SU-DHL-6 (cell line): ENCODE data around the gene CA11.
"Not testable (repeated sequence)": the region's sequence is repeated elsewhere in the genome, so short reads cannot be mapped to it uniquely, and the experiment has no call there.

ENCODE experiments used
- H2AFZ ChIP-seq: fragments of 200-600 bp; sonication (generic); 2 replicates; pipeline ENCODE4 v1.6.1; 2014; ENCODE audit warnings: low read depth, mild to moderate bottlenecking, moderate library complexity, mixed read lengths, antibody characterized with exemption, low read length; ENCODE audit not compliant: severe bottlenecking
- H3F3A ChIP-seq: fragments of 200-600 bp; shearing (Covaris generic); 2 replicates; pipeline ENCODE4 v1.6.0; 2016; ENCODE audit warnings: antibody characterized with exemption, mild to moderate bottlenecking; ENCODE audit not compliant: insufficient read depth
- H3K27ac ChIP-seq: fragments of 200-600 bp; sonication (generic); 2 replicates; pipeline ENCODE4 v1.5.1; 2016; ENCODE audit warnings: low read depth, mild to moderate bottlenecking, low read length, moderate library complexity, mixed read lengths
- H3K27me3 ChIP-seq: fragments of 200-600 bp; sonication (generic), shearing (Covaris generic); 2 replicates; pipeline ENCODE4 v1.6.0; 2014; ENCODE audit warnings: mild to moderate bottlenecking, low read length
- H3K36me3 ChIP-seq: fragments of 200-600 bp; sonication (generic); 2 replicates; pipeline ENCODE4 v1.6.1; 2014; ENCODE audit warnings: mild to moderate bottlenecking, low read length, mixed read lengths
- H3K4me2 ChIP-seq: fragments of 300-600, 200-600 bp; shearing (Covaris generic), sonication (generic); 2 replicates; pipeline ENCODE4 v1.6.0; 2014; ENCODE audit warnings: low read length, low read depth, mild to moderate bottlenecking; ENCODE audit not compliant: poor library complexity, severe bottlenecking
- H3K4me3 ChIP-seq: fragments of 200-600 bp; sonication (generic); 2 replicates; pipeline ENCODE4 v1.5.1; 2014; ENCODE audit warnings: antibody characterized with exemption, low read length, mild to moderate bottlenecking, mixed read lengths; ENCODE audit not compliant: insufficient read depth, poor library complexity, severe bottlenecking
- H3K79me2 ChIP-seq: fragments of 200-600 bp; sonication (generic); 2 replicates; pipeline ENCODE4 v1.6.1; 2014; ENCODE audit warnings: mild to moderate bottlenecking, low read length, moderate library complexity; ENCODE audit not compliant: insufficient read depth
- H3K9ac ChIP-seq: fragments of 200-600 bp; sonication (generic); 2 replicates; pipeline ENCODE4 v1.7.0; 2014; ENCODE audit warnings: mild to moderate bottlenecking, low read length
- H3K9me2 ChIP-seq: fragments of 200-600 bp; sonication (generic); replicated peaks from 2 replicates; pipeline ENCODE4 v1.6.1; 2014; ENCODE audit warnings: low read length; ENCODE audit not compliant: insufficient read depth
- H3K9me3 ChIP-seq: fragments of 200-600 bp; sonication (generic); 2 replicates; pipeline ENCODE4 v1.6.1; 2014; ENCODE audit warnings: low read length, mixed read lengths; ENCODE audit not compliant: insufficient read depth
- H4K20me1 ChIP-seq: fragments of 200-600 bp; sonication (generic); 2 replicates; pipeline ENCODE4 v1.6.1; 2014; ENCODE audit warnings: low read depth, mild to moderate bottlenecking, antibody characterized with exemption, low read length, moderate library complexity, mixed read lengths
- EZH2phosphoT487 ChIP-seq: fragments of 200-600 bp; sonication (generic), shearing (Covaris generic); conservative IDR thresholded peaks from 2 replicates; pipeline ENCODE4 v1.6.1; 2018; ENCODE audit warnings: mild to moderate bottlenecking, antibody characterized with exemption, low read length, moderate library complexity, mixed read lengths
- TF ChIP-seq, protein P1 (sequence below): fragments of 200-600 bp; sonication (generic); IDR thresholded peaks from one replicate; pipeline ENCODE4 v1.5.1; 2017; ENCODE audit warnings: antibody characterized with exemption, mild to moderate bottlenecking, low read length, moderate library complexity; ENCODE audit not compliant: insufficient read depth, poor library complexity, severe bottlenecking

Gene CA11

DNA sequence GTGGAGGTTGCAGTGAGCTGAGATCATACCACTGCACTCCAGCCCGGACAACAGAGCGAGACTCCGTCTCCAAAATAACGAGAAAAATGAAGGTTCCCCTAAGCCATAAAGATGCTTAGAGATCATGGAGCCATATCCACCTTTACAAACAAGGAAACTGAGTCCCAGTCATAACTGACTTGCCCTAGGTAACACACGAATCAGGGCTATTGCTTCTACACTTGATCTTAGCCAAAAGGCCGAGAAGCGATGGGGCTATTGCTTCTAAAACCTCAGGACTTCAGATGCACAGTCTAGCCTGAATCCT is 12.0 kb downstream of the CA11 start:
- H3K9me3 ChIP-seq = no peaks in the 10 kb centered on the region
- H3K9ac ChIP-seq = peak overlapping the region; percentile 93
- H3K79me2 ChIP-seq = no peaks in the 10 kb centered on the region
- peak overlapping the region; percentile 67 for H3K27ac ChIP-seq
- peak overlapping the region; percentile 44 for H2AFZ ChIP-seq
- no peaks in the 10 kb centered on the region for H3K36me3 ChIP-seq
- no peaks in the 10 kb centered on the region for H3K27me3 ChIP-seq
- TF ChIP-seq EZH2phosphoT487 = no peak
- TF ChIP-seq, protein P1, sequence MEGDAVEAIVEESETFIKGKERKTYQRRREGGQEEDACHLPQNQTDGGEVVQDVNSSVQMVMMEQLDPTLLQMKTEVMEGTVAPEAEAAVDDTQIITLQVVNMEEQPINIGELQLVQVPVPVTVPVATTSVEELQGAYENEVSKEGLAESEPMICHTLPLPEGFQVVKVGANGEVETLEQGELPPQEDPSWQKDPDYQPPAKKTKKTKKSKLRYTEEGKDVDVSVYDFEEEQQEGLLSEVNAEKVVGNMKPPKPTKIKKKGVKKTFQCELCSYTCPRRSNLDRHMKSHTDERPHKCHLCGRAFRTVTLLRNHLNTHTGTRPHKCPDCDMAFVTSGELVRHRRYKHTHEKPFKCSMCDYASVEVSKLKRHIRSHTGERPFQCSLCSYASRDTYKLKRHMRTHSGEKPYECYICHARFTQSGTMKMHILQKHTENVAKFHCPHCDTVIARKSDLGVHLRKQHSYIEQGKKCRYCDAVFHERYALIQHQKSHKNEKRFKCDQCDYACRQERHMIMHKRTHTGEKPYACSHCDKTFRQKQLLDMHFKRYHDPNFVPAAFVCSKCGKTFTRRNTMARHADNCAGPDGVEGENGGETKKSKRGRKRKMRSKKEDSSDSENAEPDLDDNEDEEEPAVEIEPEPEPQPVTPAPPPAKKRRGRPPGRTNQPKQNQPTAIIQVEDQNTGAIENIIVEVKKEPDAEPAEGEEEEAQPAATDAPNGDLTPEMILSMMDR = no peak
- no peaks in the 10 kb centered on the region for H4K20me1 ChIP-seq
- peak overlapping the region; percentile 89 for H3K4me2 ChIP-seq
- H3F3A ChIP-seq = peaks cover 21% of the 10 kb centered on the region
- no peaks in the 10 kb centered on the region for H3K9me2 ChIP-seq
- H3K4me3 ChIP-seq = peak overlapping the region; percentile 52

DNA sequence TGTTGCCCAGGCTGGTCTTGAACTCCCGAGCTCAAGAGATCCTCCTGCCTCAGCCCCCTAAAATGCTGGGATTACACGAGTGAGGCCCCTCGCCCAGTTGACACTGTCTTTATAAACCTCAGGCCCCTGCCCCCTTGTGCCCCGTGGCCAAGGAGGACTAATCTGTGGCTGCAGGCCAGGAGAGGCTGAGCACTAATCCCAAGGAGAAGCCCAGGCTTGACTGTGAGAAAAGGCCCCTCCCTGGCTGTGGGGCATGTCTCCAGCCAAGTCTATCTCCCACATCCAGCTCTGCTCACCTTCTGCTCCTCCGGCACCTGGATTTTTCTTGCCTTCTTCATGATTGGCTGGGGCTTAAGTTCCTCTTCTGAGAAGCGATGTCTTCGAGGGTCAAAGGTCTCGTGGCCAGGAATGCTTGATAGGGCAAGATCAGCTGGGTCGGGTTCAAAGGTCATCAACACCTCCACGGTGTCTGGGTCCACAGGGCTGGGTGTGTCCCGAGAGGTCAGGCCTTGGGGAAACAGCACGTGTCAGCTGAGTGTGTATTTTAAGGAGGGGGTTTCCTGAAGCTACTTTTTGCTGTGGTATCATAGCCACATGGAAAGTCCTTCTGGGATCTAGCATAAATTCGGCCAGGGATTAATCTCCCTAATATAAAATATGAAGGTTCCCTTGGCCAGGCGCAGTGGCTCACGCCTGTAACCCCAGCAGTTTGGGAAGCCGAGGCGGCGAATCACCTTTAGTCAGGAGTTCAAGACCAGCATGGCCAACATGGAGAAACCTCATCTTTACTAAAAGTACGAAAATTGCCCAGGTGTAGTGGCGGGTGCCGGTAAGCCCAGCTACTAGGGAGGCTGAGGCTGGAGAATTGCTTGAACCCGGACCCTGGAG is 12.6 kb downstream of the CA11 start:
- Histone ChIP-seq H3K4me2 (peak overlapping the region; percentile 89), H4K20me1 (no peaks in the 10 kb centered on the region), H3K27ac (peak overlapping the region; percentile 67), H2AFZ (peak overlapping the region; percentile 44), H3K4me3 (peak overlapping the region; percentile 52), H3F3A (peaks cover 21% of the 10 kb centered on the region), H3K79me2 (no peaks in the 10 kb centered on the region), H3K36me3 (no peaks in the 10 kb centered on the region), H3K9me2 (no peaks in the 10 kb centered on the region), H3K9me3 (no peaks in the 10 kb centered on the region), H3K9ac (peak overlapping the region; percentile 93), H3K27me3 (no peaks in the 10 kb centered on the region)
- no peak for TF ChIP-seq EZH2phosphoT487
- TF ChIP-seq, protein P1 = no peak

DNA sequence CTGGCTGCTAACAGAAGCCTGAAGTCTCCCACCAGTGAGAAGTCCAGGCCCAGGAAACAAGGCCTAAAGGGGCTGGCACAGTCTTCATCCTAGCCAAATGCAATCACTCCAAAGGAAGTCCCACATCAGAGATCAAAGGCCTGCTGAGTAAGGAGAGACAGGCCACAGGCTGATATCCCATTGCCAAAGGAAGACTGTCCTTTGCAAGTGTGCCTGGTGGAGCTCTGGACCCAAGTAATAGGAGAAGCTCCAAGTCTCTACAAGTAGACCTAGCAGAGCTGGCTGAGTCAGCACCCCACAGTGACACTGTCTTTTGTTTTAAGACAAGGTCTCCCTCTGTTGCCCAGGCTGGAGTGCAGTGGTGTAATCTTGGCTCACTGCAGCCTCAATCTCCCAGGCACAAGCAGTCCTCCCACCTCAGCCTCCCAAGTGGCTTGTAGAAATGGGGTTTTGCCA is 13.3 kb downstream of the CA11 start:
- peak overlapping the region; percentile 93; the same call in 1 of the 2 replicates for H3K9ac ChIP-seq
- no peaks in the 10 kb centered on the region for H3K27me3 ChIP-seq
- no peak overlapping the region for H3K4me2 ChIP-seq
- no peak overlapping the region for H3K4me3 ChIP-seq
- H3K27ac ChIP-seq = peak overlapping the region; percentile 7; the same call in 1 of the 2 replicates
- H3K9me2 ChIP-seq = no peaks in the 10 kb centered on the region
- peaks cover 21% of the 10 kb centered on the region for H3F3A ChIP-seq
- H2AFZ ChIP-seq = no peak overlapping the region
- no peak for TF ChIP-seq EZH2phosphoT487
- TF ChIP-seq, protein P1 = no peak
- H3K36me3 ChIP-seq = no peaks in the 10 kb centered on the region
- H3K79me2 ChIP-seq = no peaks in the 10 kb centered on the region
- no peaks in the 10 kb centered on the region for H3K9me3 ChIP-seq
- no peaks in the 10 kb centered on the region for H4K20me1 ChIP-seq

DNA sequence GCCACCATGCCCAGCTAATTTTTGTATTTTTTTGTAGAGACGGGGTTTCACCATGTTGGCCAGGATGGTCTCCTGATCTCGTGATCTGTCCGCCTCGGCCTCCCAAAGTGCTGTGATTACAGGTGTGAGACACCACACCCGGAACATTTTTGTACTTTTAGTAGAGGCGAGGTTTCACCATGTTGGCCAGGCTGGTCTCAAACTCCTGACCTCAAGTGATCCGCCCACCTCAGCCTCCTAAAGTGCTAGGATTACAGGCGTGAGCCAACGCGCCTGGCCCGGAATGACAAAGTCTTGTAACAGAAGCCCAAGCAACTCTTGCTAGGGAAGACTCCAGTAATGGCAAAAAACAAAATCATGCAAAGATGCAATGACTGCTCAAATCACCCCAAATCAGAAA is 13.7 kb downstream of the CA11 start:
- H3K9me2 ChIP-seq, H3K36me3 ChIP-seq, H3K4me2 ChIP-seq, H3K9me3 ChIP-seq, H3K4me3 ChIP-seq, H4K20me1 ChIP-seq, H3K27me3 ChIP-seq, H3K9ac ChIP-seq, H3K79me2 ChIP-seq, H2AFZ ChIP-seq: not testable (repeated sequence)
- Histone ChIP-seq H3K27ac (0 out of 2 replicates have a peak overlapping the region, but pooled peaks have one; percentile 7), H3F3A (peaks cover 21% of the 10 kb centered on the region)
